Caco-2 (cell line): ENCODE data around the gene PCBP3. TPM values are rescaled to one million over a fixed set of nuclear protein-coding genes. Genes with fewer than 3 reads are reported as not detected.

Experiments used
- BruUV-seq: library from RNA; stranded (reverse); fragments of 400-500 nt; replicated peaks from 2 replicates; lab custom pipeline; 2021; lab: Mats Ljungman, UMichigan
- CTCF ChIA-PET: fragments of 300-600 bp; sonication (Branson Sonifier 250); formaldehyde crosslinking; loops from one replicate; lab custom pipeline; 2022; ENCODE audit warnings: antibody characterized with exemption; lab: Charles Lee
- POLR2A ChIA-PET: fragments of 300-600 bp; sonication (Branson Sonifier 250); formaldehyde crosslinking; loops from one replicate; lab custom pipeline; 2022; ENCODE audit warnings: antibody characterized with exemption; lab: Charles Lee
- DNase-seq, 2 experiments: peaks; one replicate each; pipeline versions ENCODE4 v3.0.0 to v3.0.0-alpha.2; 2020 to 2022
- H3K27me3 ChIP-seq: replicated peaks from 2 replicates; pipeline ENCODE4 v1.6.0; 2011; ENCODE audit warnings: low read length; ENCODE audit not compliant: control insufficient read depth, insufficient read depth
- H3K36me3 ChIP-seq: 2 replicates; pipeline ENCODE4 v1.5.1; 2011; ENCODE audit warnings: low read length; ENCODE audit not compliant: control insufficient read depth, insufficient read depth
- H3K4me1 ChIP-seq: fragments of 250-450 bp; sonication (Bioruptor Pico); 2 replicates; pipeline ENCODE4 v1.5.1; 2020; ENCODE audit warnings: mild to moderate bottlenecking
- H3K4me3 ChIP-seq: 2 replicates; pipeline ENCODE4 v1.5.1; 2011; ENCODE audit warnings: low read depth, mild to moderate bottlenecking, control low read depth, low read length
- H3K9me3 ChIP-seq: fragments of 250-450 bp; sonication (Bioruptor Pico); 2 replicates; pipeline ENCODE4 v1.5.1; 2020; ENCODE audit warnings: mild to moderate bottlenecking, moderate library complexity
- H3K27ac Mint-ChIP-seq: one replicate; pipeline ENCODE4 v1.8.0; 2022; ENCODE audit warnings: mixed read lengths; ENCODE audit not compliant: unreplicated experiment
- H3K27me3 Mint-ChIP-seq: one replicate; pipeline ENCODE4 v1.8.0; 2022; ENCODE audit warnings: mixed read lengths; ENCODE audit not compliant: insufficient read depth, unreplicated experiment
- H3K36me3 Mint-ChIP-seq: one replicate; pipeline ENCODE4 v1.8.0; 2022; ENCODE audit warnings: mild to moderate bottlenecking, mixed read lengths; ENCODE audit not compliant: insufficient read depth, unreplicated experiment
- H3K4me1 Mint-ChIP-seq: one replicate; pipeline ENCODE4 v1.8.0; 2022; ENCODE audit warnings: low read depth, mixed read lengths; ENCODE audit not compliant: unreplicated experiment
- H3K4me3 Mint-ChIP-seq: one replicate; pipeline ENCODE4 v1.8.0; 2022; ENCODE audit warnings: mild to moderate bottlenecking, moderate library complexity, mixed read lengths; ENCODE audit not compliant: unreplicated experiment
- H3K9me3 Mint-ChIP-seq: one replicate; pipeline ENCODE4 v1.8.0; 2022; ENCODE audit warnings: mixed read lengths; ENCODE audit not compliant: unreplicated experiment
- intact Hi-C: fragments of 100-400 bp; cut with micrococcal nuclease; formaldehyde crosslinking; loops from one replicate; pipeline ENCODE4 v1.10.0; 2022; ENCODE audit not compliant: unreplicated experiment
- total RNA-seq: library from RNA; stranded (reverse); gene quantifications from 2 replicates; pipeline ENCODE4 v1.2.3, GENCODE V29; 2022
- TF ChIP-seq, protein P1 (sequence below), 2 experiments: fragments of 200-600 bp in 1 of 2; IDR thresholded peaks; 1 replicate in 1 of 2; 2 replicates in 1 of 2; pipeline versions ENCODE4 v1.5.1 to v1.8.0; 2011 to 2022; ENCODE audit warnings: antibody characterized with exemption in 1 of 2, control low read depth in 1 of 2, inconsistent platforms in 1 of 2, low read depth in 1 of 2, low read length in 1 of 2, mild to moderate bottlenecking in 1 of 2, moderate library complexity in 1 of 2; ENCODE audit not compliant: insufficient read depth in 1 of 2, severe bottlenecking in 1 of 2, unreplicated experiment in 1 of 2

Gene PCBP3
- total RNA-seq, 1 experiment from 2014 or later = 0.75 TPM

DNA sequence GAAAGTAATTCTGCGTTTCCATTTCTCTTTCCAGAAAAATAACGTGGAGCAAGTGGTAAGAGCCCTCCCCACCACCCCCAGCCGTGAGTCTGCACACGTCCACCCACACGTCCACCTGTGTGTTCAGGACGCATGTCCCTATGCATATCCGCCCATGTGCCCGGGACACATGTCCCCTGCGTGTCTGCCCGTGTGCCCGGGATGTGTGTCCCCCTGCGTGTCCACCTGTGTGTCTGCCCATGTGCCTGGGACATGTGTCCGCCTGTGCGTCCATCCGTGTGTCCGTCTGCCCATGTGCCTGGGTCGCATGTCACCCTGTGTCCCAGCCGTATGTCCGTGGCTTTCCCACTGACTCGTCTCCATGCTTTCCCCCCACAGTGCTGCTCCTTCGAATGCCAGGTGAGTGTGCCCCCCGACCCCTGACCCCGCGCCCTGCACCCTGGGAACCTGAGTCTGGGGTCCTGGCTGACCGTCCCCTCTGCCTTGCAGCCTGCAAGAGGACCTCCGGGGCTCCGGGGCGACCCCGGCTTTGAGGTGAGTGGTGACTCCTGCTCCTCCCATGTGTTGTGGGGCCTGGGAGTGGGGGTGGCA lies 343.7 kb downstream of the PCBP3 start:
- Histone ChIP-seq H3K4me1 (peaks cover 4% of the 10 kb centered on the region; the same call in 1 of the 2 replicates), H3K4me3 (no peak overlapping the region), H3K27me3 (no peaks in the 10 kb centered on the region), H3K36me3 (no peaks in the 10 kb centered on the region), H3K9me3 (no peaks in the 10 kb centered on the region)
- Mint-ChIP-seq H3K4me1 (no peaks in the 10 kb centered on the region), H3K9me3 (no peaks in the 10 kb centered on the region), H3K36me3 (peaks cover 4% of the 10 kb centered on the region), H3K27me3 (no peaks in the 10 kb centered on the region), H3K4me3 (no peak overlapping the region), H3K27ac (no peak overlapping the region)
- CTCF ChIA-PET = no interaction called here
- no TSS peak for BruUV-seq
- TF ChIP-seq, protein P1, sequence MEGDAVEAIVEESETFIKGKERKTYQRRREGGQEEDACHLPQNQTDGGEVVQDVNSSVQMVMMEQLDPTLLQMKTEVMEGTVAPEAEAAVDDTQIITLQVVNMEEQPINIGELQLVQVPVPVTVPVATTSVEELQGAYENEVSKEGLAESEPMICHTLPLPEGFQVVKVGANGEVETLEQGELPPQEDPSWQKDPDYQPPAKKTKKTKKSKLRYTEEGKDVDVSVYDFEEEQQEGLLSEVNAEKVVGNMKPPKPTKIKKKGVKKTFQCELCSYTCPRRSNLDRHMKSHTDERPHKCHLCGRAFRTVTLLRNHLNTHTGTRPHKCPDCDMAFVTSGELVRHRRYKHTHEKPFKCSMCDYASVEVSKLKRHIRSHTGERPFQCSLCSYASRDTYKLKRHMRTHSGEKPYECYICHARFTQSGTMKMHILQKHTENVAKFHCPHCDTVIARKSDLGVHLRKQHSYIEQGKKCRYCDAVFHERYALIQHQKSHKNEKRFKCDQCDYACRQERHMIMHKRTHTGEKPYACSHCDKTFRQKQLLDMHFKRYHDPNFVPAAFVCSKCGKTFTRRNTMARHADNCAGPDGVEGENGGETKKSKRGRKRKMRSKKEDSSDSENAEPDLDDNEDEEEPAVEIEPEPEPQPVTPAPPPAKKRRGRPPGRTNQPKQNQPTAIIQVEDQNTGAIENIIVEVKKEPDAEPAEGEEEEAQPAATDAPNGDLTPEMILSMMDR (IDR thresholded peaks at IDR 0.05; ENCODE audit: insufficient read depth in 1 of 2, low read depth in 1 of 2, low read length in 1 of 2, severe bottlenecking in 1 of 2, unreplicated experiment in 1 of 2) = no peak
- POLR2A ChIA-PET = no interaction called here
- intact Hi-C loops = no loop called here
- DNase-seq = peak in 1 of 2 experiments; percentile 34

DNA sequence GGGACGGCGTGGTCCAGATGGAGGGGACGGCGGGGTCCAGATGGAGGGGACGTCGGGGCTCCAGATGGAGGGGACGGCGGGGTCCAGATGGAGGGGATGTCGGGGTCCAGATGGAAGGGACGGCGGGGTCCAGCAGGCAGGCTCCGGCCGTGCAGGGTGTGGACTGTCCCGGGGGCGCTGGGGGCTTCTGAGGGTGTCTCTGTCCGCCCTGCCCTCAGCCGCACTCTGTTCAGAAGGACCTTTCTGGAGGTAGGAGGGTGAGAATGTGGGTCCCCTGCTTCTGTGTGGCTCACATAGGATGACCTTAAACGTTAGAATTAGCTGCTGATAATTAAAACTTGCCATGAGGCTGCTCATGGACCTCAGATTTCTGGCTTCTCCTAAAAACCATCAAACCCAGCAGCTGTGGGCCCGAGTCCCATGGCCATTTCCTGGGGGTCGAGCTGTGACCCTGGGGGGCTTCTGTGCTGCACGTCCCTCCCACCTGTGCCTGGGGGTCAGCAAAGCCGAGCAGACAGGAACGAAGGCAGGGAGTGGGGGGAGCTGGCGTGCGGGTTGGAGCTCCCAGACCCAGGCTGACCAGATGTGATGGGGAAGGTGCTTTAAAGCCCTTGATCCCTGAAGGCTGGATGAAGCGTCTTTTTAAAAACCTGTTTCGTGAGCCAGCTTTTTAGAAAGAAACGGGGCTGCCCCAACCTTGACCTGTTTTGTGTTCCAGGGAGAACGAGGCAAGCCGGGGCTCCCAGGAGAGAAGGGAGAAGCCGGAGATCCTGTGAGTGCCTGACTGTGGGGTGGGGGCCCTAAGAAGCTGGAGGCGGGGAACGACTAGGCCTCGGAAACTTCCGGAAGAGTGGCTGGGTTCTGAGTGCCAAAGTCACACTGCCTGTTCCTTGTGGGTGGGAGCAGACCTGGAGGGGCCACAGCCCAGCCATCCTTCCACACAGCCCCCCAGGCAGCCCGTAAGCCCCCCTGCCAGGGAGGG lies 345.1 kb downstream of the PCBP3 start:
- CTCF ChIA-PET = no interaction called here
- intact Hi-C loops = no loop called here
- BruUV-seq = no TSS peak
- no peaks in the 10 kb centered on the region for H3K4me1 Mint-ChIP-seq
- no peaks in the 10 kb centered on the region; the same call in 1 of the 2 replicates for H3K4me1 ChIP-seq
- H3K9me3 ChIP-seq = no peaks in the 10 kb centered on the region
- POLR2A ChIA-PET = no interaction called here
- TF ChIP-seq, protein P1 (IDR thresholded peaks at IDR 0.05; ENCODE audit: insufficient read depth in 1 of 2, low read depth in 1 of 2, low read length in 1 of 2, severe bottlenecking in 1 of 2, unreplicated experiment in 1 of 2) = no peak
- H3K9me3 Mint-ChIP-seq = no peaks in the 10 kb centered on the region
- no peak overlapping the region for H3K4me3 Mint-ChIP-seq
- peaks cover 4% of the 10 kb centered on the region for H3K36me3 Mint-ChIP-seq
- peak in 1 of 2 experiments; percentile 32 for DNase-seq
- H3K27me3 Mint-ChIP-seq = no peaks in the 10 kb centered on the region
- no peaks in the 10 kb centered on the region for H3K27me3 ChIP-seq
- no peaks in the 10 kb centered on the region for H3K36me3 ChIP-seq
- H3K4me3 ChIP-seq = no peak overlapping the region
- no peak overlapping the region for H3K27ac Mint-ChIP-seq

DNA sequence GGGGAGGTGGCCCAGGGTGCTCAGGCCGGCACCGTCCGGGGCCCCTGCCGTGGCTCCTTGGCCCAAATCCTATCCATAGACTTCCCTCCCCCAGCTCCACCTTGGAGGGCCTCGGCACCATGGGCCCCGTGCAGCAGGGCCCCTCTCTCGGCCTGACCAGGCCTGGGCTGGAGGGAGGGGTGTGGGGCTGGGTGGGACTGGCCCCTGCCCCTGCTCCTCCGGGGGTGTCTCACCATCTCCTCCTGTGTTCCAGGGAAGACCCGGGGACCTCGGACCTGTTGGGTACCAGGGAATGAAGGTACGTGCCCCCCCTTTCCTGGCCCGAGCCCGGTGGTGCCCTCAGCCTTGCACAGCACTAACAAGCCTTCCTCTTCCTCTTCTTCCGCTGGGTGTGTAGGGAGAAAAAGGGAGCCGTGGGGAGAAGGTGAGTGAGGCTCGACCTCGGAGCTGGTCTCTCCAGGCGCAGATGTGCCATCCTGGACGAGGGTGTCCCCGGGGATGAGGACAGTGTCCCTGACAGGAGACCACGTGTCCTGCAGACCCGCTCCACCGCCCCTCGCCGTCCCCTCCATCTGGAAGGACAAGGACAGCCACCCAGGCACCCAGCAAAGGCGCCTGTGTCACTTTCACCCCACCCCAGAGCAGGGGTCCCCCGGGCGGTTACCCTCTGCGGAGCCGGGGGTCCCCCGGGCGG lies 346.0 kb downstream of the PCBP3 start:
- TF ChIP-seq, protein P1 (IDR thresholded peaks at IDR 0.05; ENCODE audit: insufficient read depth in 1 of 2, low read depth in 1 of 2, low read length in 1 of 2, severe bottlenecking in 1 of 2, unreplicated experiment in 1 of 2) = no peak
- no peak overlapping the region for H3K4me3 Mint-ChIP-seq
- no peaks in the 10 kb centered on the region for H3K4me1 Mint-ChIP-seq
- DNase-seq = peak in 1 of 2 experiments; percentile 29
- H3K27me3 ChIP-seq = no peaks in the 10 kb centered on the region
- no peaks in the 10 kb centered on the region for H3K9me3 Mint-ChIP-seq
- CTCF ChIA-PET = no interaction called here
- POLR2A ChIA-PET = no interaction called here
- no peaks in the 10 kb centered on the region for H3K27me3 Mint-ChIP-seq
- H3K27ac Mint-ChIP-seq = no peak overlapping the region
- no TSS peak for BruUV-seq
- H3K4me3 ChIP-seq = no peak overlapping the region
- H3K36me3 Mint-ChIP-seq = peaks cover 4% of the 10 kb centered on the region
- H3K36me3 ChIP-seq = no peaks in the 10 kb centered on the region
- H3K4me1 ChIP-seq = no peaks in the 10 kb centered on the region; the same call in 1 of the 2 replicates
- H3K9me3 ChIP-seq = no peaks in the 10 kb centered on the region
- intact Hi-C loops = no loop called here
